ENCODE results near the gene ARSI.

Gene ARSI

DNA sequence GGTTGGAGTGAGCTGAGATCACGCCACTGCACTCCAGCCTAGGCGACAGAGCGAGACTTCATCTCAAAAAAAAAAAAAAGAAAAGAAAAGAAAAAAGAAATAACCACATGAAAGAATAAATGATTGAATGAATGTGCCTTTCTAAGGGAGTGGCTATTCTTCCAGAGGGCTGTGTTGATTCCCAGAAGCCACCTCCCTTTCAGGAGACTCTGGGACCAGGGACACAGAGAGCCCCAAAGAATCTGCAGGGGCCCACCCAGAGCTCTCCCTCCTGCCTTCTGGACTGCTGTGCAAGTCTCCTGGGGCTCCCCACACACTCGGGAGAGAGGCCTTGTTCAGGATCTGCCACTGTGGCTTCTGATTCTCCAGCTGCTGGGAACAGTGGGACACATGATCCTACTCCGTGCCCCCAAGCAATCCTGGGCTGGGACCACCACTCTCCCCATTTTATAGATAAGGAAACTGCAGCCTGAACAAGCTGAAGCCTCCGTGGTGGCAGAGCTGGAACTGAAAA lies 36.8 kb downstream of the ARSI start:
- TF ChIP-seq, protein P1, sequence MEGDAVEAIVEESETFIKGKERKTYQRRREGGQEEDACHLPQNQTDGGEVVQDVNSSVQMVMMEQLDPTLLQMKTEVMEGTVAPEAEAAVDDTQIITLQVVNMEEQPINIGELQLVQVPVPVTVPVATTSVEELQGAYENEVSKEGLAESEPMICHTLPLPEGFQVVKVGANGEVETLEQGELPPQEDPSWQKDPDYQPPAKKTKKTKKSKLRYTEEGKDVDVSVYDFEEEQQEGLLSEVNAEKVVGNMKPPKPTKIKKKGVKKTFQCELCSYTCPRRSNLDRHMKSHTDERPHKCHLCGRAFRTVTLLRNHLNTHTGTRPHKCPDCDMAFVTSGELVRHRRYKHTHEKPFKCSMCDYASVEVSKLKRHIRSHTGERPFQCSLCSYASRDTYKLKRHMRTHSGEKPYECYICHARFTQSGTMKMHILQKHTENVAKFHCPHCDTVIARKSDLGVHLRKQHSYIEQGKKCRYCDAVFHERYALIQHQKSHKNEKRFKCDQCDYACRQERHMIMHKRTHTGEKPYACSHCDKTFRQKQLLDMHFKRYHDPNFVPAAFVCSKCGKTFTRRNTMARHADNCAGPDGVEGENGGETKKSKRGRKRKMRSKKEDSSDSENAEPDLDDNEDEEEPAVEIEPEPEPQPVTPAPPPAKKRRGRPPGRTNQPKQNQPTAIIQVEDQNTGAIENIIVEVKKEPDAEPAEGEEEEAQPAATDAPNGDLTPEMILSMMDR (IDR thresholded peaks at IDR 0.05; ENCODE audit: extremely low read depth, missing control alignments) = no peak
- DNase-seq (ENCODE audit: low spot score) = no peak

DNA sequence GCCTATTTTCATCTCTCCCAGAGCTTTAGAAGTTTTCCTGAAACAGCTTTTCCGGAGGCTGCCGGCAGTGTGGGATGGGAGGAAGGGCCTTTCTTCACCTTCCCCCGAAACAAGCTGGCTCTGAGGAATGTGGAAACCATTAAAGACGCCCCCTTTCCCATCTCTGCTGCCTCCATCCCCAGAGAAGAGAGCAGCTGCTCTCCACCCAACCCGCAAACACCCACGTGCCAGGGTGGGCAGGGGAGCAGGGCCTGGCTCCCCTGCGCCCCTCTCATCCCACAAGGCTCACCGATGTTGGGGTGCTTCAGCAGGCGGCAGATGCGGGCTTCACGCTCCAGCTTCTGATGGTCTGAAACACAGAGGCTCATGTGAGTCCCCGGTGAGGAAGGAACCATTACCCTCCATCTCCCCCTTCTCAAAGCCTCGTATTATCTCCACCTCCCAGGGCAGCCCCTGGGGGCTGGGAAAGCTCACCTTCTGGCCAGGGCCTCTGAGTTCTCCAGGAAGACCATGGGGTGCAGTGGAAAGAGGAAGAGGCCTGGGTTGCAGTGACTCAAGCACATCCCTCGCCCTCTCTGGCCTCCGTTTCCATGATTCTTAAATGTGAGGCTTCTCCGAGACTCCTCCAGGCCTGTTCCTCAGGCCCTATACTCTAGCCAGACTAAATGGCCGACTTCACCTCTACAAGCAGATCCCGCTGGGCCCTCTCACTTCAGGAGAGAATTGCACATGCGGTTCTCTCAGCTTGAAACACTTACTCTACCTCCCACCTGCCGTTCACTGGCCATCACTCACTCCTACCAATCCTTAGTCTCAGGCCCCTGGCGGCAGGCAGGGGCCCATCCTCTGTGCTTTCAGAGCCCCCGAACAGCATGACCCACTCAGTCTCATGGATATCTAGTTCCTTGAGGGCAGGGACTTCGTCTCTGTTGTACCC lies 37.8 kb downstream of the ARSI start:
- no peak for DNase-seq (ENCODE audit: low spot score)
- TF ChIP-seq, protein P1 (IDR thresholded peaks at IDR 0.05; ENCODE audit: extremely low read depth, missing control alignments) = no peak

DNA sequence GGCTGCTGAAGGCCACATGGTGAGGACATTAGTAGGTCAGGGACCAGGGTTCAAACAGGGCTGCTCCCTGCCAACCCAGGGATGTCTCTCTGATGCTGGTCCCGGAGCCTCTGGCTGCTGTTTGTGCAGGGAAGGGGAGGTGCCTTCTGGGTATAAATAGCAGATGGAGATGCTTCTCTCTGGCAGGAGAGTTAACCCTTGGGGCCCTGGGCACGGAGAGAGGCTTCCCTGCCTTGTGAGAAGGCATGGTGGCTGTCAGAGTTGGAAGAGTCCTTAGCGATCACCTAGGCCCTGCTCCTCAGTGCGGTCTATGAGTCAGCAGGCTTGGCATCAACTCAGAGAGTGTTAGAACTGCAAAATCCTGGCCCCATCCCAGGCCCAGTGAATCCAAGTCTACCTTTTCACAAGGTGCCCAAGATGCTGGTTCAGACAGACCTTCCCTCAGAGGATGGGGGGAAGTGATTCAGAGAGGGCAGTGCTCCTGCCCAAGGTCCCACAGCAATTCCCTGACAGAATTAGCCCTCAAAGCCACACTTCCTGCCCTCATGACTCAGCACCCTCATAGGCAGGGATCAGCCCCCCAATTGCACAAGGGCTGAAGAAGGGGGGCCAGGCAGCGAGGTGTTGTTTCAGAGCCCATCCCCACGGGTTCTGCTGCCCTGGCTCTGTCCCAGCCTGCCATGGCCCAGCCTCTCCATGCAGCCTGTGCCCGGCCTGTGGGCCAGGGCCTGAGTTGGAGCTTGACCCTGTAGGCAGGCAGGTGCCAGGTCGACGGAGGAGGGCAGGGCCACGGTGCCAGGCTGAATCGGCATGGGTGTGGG lies 38.7 kb downstream of the ARSI start:
- no peak for DNase-seq (ENCODE audit: low spot score)
- TF ChIP-seq, protein P1 (IDR thresholded peaks at IDR 0.05; ENCODE audit: extremely low read depth, missing control alignments) = no peak

DNA sequence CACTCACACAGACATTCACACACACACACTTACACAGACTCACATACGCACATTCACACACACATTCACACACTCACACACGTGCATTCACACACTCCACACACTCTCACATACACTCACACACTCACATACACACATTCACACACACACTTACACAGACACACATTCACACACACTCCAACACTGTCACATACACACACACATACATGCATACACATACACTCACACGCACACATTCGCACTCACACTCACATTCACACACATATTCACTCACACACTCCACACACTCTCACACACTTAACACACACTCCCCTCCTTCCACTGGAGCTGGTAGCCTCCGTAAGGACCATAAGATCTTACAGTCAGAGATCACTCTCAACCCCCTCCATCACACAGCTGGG lies 39.3 kb downstream of the ARSI start:
- TF ChIP-seq, protein P1 (IDR thresholded peaks at IDR 0.05; ENCODE audit: extremely low read depth, missing control alignments) = no peak
- no peak for DNase-seq (ENCODE audit: low spot score)

DNA sequence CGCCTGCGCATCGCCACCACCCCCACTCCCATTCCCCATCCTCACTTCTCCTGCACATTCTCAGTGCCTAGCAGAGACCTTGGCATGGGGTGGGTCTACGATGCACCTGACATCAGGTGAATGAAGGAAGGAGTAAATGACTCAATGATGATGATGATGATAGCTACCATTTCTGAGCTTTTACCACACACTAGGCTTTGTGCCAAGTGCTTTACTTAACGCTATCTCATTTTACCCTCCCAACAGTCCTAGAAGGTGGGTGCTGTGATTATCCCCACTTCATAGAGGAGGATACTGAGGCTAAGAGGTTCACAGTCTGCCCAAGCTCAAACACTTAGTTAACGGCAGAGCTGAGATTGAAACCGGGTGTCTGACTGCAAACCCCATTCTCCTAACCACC lies 40.2 kb downstream of the ARSI start:
- TF ChIP-seq, protein P1 (IDR thresholded peaks at IDR 0.05; ENCODE audit: extremely low read depth, missing control alignments) = no peak
- DNase-seq (ENCODE audit: low spot score) = no peak

DNA sequence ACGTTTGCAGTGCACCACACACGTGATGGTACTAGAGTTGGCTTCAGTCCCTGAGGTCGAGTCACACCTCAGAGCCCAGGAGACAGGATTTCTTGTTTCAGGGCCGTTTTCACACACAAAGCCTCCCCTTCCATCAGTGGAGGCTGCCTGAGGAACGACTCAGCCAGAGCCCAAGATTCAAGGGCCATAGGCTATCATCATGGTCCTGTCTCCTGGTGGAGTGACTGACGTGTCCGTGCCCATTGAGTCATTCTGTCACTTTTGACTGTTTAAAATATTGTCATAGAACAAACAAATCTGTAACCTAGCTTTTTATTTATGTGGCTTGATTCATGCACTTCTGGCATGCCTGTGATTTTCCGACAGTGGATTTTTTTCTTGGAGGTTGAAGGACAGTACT lies 41.5 kb downstream of the ARSI start:
- TF ChIP-seq, protein P1 (IDR thresholded peaks at IDR 0.05; ENCODE audit: extremely low read depth, missing control alignments) = no peak
- DNase-seq (ENCODE audit: low spot score) = no peak

DNA sequence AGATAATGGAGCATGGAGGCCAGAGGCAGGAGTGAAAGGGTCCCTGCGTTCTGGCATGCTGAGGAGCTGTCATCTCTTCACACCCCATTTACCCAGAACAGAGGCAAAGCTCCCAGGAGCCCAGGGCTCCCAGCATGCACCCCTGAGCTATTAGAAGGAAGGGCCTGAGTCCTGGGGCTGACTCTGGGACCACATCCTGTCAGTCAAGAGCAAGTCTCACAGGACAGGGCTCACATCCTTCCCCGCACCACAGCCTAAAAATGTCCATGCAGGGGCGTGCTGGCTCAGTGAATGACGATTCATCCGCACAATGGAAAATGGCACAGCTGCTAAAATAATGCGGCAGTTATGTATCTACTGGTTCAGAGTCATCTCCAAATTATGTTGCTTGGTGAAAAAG lies 44.6 kb downstream of the ARSI start:
- TF ChIP-seq, protein P1 (IDR thresholded peaks at IDR 0.05; ENCODE audit: extremely low read depth, missing control alignments) = no peak
- peak; percentile 40 for DNase-seq (ENCODE audit: low spot score)

Measured in GM20000 (cell line).